Osteoblast (primary cell): ENCODE measurements around the gene ZNF740. TPM values are rescaled to one million over a fixed set of nuclear protein-coding genes. Genes with fewer than 3 reads are reported as not detected.

Experiments used
- DNase-seq: peaks from one replicate; pipeline ENCODE4 v3.0.0; 2011; ENCODE audit warnings: low spot score, mixed read lengths; ENCODE audit not compliant: insufficient read length; ENCODE audit errors: missing footprints
- H2AFZ ChIP-seq: 2 replicates; pipeline ENCODE4 v1.6.0; 2011; ENCODE audit warnings: mild to moderate bottlenecking, low read length
- H3K27ac ChIP-seq: 2 replicates; pipeline ENCODE4 v1.5.1; 2011; ENCODE audit warnings: mild to moderate bottlenecking, low read depth, low read length, moderate library complexity
- H3K27me3 ChIP-seq: 2 replicates; pipeline ENCODE4 v1.6.0; 2012; ENCODE audit warnings: mild to moderate bottlenecking, control low read depth, inconsistent platforms, low read length, moderate library complexity; ENCODE audit not compliant: insufficient read depth
- H3K36me3 ChIP-seq: 2 replicates; pipeline ENCODE4 v1.5.1; 2011; ENCODE audit warnings: mild to moderate bottlenecking, low read length, control low read depth, moderate library complexity; ENCODE audit not compliant: insufficient read depth
- H3K4me1 ChIP-seq: 2 replicates; pipeline ENCODE4 v1.5.1; 2011; ENCODE audit warnings: mild to moderate bottlenecking, low read length, control low read depth, moderate library complexity; ENCODE audit not compliant: insufficient read depth
- H3K4me2 ChIP-seq: 2 replicates; pipeline ENCODE4 v1.6.0; 2011; ENCODE audit warnings: mild to moderate bottlenecking, low read length; ENCODE audit not compliant: insufficient read depth
- H3K4me3 ChIP-seq: fragments of 200-600 bp; sonication (generic); 3 replicates; pipeline ENCODE4 v1.5.1; 2012; ENCODE audit warnings: mild to moderate bottlenecking, low read length, inconsistent platforms; ENCODE audit not compliant: insufficient read depth
- H3K79me2 ChIP-seq: 2 replicates; pipeline ENCODE4 v1.6.0; 2012; ENCODE audit warnings: mild to moderate bottlenecking, low read length, control low read depth, inconsistent platforms; ENCODE audit not compliant: insufficient read depth
- H3K9me3 ChIP-seq: 2 replicates; pipeline ENCODE4 v1.5.1; 2011; ENCODE audit warnings: low read depth, low read length, control low read depth
- H4K20me1 ChIP-seq: 2 replicates; pipeline ENCODE4 v1.6.0; 2012; ENCODE audit warnings: mild to moderate bottlenecking, low read length, control low read depth; ENCODE audit not compliant: insufficient read depth
- total RNA-seq: library from RNA; depleted of rRNA; stranded (reverse); fragments of >200 nt; gene quantifications from 2 replicates; pipeline ENCODE4 v1.2.3, GENCODE V29; 2012
- TF ChIP-seq, protein P1 (sequence below): IDR thresholded peaks from 2 replicates; pipeline ENCODE4 v1.5.1; 2011; ENCODE audit warnings: mild to moderate bottlenecking, low read depth, low read length, moderate library complexity; ENCODE audit errors: extremely low read depth

ZNF740 gene
- total RNA-seq, 1 donor: 19.5 TPM

- peaks cover 67% of the 10 kb centered on the region for H3K36me3 ChIP-seq
- H3K79me2 ChIP-seq: peaks cover 40% of the 10 kb centered on the region
- H3K9me3 ChIP-seq: no peaks in the 10 kb centered on the region
- DNase-seq: no peak
- H4K20me1 ChIP-seq: peaks cover 30% of the 10 kb centered on the region
- TF ChIP-seq, protein P1, sequence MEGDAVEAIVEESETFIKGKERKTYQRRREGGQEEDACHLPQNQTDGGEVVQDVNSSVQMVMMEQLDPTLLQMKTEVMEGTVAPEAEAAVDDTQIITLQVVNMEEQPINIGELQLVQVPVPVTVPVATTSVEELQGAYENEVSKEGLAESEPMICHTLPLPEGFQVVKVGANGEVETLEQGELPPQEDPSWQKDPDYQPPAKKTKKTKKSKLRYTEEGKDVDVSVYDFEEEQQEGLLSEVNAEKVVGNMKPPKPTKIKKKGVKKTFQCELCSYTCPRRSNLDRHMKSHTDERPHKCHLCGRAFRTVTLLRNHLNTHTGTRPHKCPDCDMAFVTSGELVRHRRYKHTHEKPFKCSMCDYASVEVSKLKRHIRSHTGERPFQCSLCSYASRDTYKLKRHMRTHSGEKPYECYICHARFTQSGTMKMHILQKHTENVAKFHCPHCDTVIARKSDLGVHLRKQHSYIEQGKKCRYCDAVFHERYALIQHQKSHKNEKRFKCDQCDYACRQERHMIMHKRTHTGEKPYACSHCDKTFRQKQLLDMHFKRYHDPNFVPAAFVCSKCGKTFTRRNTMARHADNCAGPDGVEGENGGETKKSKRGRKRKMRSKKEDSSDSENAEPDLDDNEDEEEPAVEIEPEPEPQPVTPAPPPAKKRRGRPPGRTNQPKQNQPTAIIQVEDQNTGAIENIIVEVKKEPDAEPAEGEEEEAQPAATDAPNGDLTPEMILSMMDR: no peak
- H3K27me3 ChIP-seq: no peaks in the 10 kb centered on the region
- no peak overlapping the region for H3K4me2 ChIP-seq
- H3K4me3 ChIP-seq: no peak overlapping the region
- H3K27ac ChIP-seq: no peak overlapping the region
- no peak overlapping the region for H2AFZ ChIP-seq
- H3K4me1 ChIP-seq: peaks cover 35% of the 10 kb centered on the region
These were observed 4.3 kb downstream of the ZNF740 start for GRCh38 chr12:53184828-53185227.

GRCh38 chr12:53185582-53186153 lies 5.1 kb downstream of the ZNF740 start:
- H2AFZ ChIP-seq: no peak overlapping the region
- TF ChIP-seq, protein P1: no peak
- H3K79me2 ChIP-seq: peaks cover 40% of the 10 kb centered on the region
- peaks cover 33% of the 10 kb centered on the region for H3K4me1 ChIP-seq
- H3K4me3 ChIP-seq: no peak overlapping the region
- peaks cover 34% of the 10 kb centered on the region for H4K20me1 ChIP-seq
- peaks cover 67% of the 10 kb centered on the region for H3K36me3 ChIP-seq
- no peaks in the 10 kb centered on the region for H3K9me3 ChIP-seq
- no peak overlapping the region for H3K27ac ChIP-seq
- no peaks in the 10 kb centered on the region for H3K27me3 ChIP-seq
- no peak for DNase-seq
- H3K4me2 ChIP-seq: no peak overlapping the region

GRCh38 chr12:53186745-53187144 lies 6.2 kb downstream of the ZNF740 start:
- H3K4me3 ChIP-seq: no peak overlapping the region
- H2AFZ ChIP-seq: no peak overlapping the region
- peaks cover 32% of the 10 kb centered on the region for H4K20me1 ChIP-seq
- no peak overlapping the region for H3K27ac ChIP-seq
- TF ChIP-seq, protein P1: no peak
- H3K79me2 ChIP-seq: peaks cover 37% of the 10 kb centered on the region
- peaks cover 27% of the 10 kb centered on the region for H3K4me1 ChIP-seq
- H3K9me3 ChIP-seq: no peaks in the 10 kb centered on the region
- no peak overlapping the region for H3K4me2 ChIP-seq
- DNase-seq: no peak
- H3K36me3 ChIP-seq: peaks cover 76% of the 10 kb centered on the region
- H3K27me3 ChIP-seq: no peaks in the 10 kb centered on the region

GRCh38 chr12:53187145-53187899 lies 6.8 kb downstream of the ZNF740 start:
- Histone ChIP-seq H3K27me3 (no peaks in the 10 kb centered on the region), H3K79me2 (peaks cover 31% of the 10 kb centered on the region), H2AFZ (no peak overlapping the region), H3K36me3 (peaks cover 71% of the 10 kb centered on the region), H4K20me1 (peaks cover 27% of the 10 kb centered on the region), H3K4me3 (no peak overlapping the region), H3K4me1 (peaks cover 21% of the 10 kb centered on the region), H3K4me2 (no peak overlapping the region), H3K9me3 (no peaks in the 10 kb centered on the region), H3K27ac (no peak overlapping the region)
- TF ChIP-seq, protein P1: no peak
- DNase-seq: no peak
